ENCODE measurements around the gene ERC2. TPM values are rescaled to one million over a fixed set of nuclear protein-coding genes. Genes with fewer than 3 reads are reported as not detected.
A peak's percentile ranks its signal among the peaks of the same experiment; 100 is the strongest.

ERC2 gene
- total RNA-seq, 1 donor: 0.36 TPM

DNA sequence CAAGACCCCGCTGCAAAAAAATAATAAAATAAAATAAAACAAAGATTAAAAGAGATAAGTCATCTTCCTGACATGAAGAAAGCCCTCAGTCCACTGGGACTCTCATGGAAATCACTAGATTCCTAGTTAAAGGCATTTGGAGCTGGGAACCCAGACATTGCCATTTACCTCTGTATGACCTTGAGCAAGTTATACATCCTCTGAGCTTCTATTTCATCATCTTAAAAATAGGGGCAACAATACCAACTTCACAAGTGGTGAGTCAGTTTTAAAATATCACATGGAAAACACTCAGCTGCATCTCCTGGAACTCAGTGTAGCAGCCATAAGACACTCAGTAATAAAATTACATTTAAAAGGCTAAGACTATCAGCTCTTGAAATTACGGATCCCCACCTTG lies 334.8 kb downstream of the ERC2 start:
- peaks cover 40% of the 10 kb centered on the region for H3K4me1 ChIP-seq (ENCODE audit: insufficient read depth, low read length)
- H3K4me2 ChIP-seq (ENCODE audit: insufficient read depth, low read length): peak overlapping the region; percentile 11
- H3K36me3 ChIP-seq (ENCODE audit: insufficient read depth, low read length): no peaks in the 10 kb centered on the region
- H2AFZ ChIP-seq (ENCODE audit: low read length): no peak overlapping the region
- no peaks in the 10 kb centered on the region for H3K9me3 ChIP-seq (ENCODE audit: low read depth, low read length)
- no peaks in the 10 kb centered on the region for H4K20me1 ChIP-seq (ENCODE audit: insufficient read depth, low read length)
- no peak overlapping the region for H3K4me3 ChIP-seq (ENCODE audit: insufficient read depth, low read length)
- H3K27ac ChIP-seq (ENCODE audit: low read depth, low read length): peak overlapping the region; percentile 13
- H3K27me3 ChIP-seq (ENCODE audit: insufficient read depth, low read length): no peaks in the 10 kb centered on the region
- H3K79me2 ChIP-seq (ENCODE audit: insufficient read depth, low read length): no peaks in the 10 kb centered on the region
- no peak for DNase-seq (ENCODE audit: insufficient read length, low spot score, missing footprints)
- TF ChIP-seq, protein P1, sequence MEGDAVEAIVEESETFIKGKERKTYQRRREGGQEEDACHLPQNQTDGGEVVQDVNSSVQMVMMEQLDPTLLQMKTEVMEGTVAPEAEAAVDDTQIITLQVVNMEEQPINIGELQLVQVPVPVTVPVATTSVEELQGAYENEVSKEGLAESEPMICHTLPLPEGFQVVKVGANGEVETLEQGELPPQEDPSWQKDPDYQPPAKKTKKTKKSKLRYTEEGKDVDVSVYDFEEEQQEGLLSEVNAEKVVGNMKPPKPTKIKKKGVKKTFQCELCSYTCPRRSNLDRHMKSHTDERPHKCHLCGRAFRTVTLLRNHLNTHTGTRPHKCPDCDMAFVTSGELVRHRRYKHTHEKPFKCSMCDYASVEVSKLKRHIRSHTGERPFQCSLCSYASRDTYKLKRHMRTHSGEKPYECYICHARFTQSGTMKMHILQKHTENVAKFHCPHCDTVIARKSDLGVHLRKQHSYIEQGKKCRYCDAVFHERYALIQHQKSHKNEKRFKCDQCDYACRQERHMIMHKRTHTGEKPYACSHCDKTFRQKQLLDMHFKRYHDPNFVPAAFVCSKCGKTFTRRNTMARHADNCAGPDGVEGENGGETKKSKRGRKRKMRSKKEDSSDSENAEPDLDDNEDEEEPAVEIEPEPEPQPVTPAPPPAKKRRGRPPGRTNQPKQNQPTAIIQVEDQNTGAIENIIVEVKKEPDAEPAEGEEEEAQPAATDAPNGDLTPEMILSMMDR (IDR thresholded peaks at IDR 0.05; ENCODE audit: extremely low read depth, low read depth, low read length): no peak

DNA sequence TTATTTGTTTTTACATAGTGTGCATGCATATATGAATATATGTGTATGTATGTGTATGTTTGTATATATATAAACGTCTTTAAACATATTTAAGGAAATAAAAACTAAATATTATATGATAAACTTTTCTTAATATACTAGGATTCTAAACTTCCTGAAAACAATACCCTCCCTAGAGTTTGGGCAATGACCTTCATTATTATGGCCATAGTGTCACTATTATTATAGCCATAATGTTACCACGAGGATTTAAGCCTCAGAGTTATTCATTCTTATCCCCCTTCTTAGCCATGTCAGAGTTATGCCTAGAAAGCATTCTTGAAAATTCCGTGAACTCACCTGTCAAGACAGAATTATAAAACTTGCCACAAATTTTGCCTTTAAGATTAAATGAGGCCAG lies 335.5 kb downstream of the ERC2 start:
- H3K9me3 ChIP-seq (ENCODE audit: low read depth, low read length): no peaks in the 10 kb centered on the region
- H4K20me1 ChIP-seq (ENCODE audit: insufficient read depth, low read length): no peaks in the 10 kb centered on the region
- peaks cover 39% of the 10 kb centered on the region for H3K4me1 ChIP-seq (ENCODE audit: insufficient read depth, low read length)
- H2AFZ ChIP-seq (ENCODE audit: low read length): no peak overlapping the region
- no peaks in the 10 kb centered on the region for H3K79me2 ChIP-seq (ENCODE audit: insufficient read depth, low read length)
- TF ChIP-seq, protein P1 (IDR thresholded peaks at IDR 0.05; ENCODE audit: extremely low read depth, low read depth, low read length): no peak
- DNase-seq (ENCODE audit: insufficient read length, low spot score, missing footprints): no peak
- no peaks in the 10 kb centered on the region for H3K36me3 ChIP-seq (ENCODE audit: insufficient read depth, low read length)
- H3K27me3 ChIP-seq (ENCODE audit: insufficient read depth, low read length): no peaks in the 10 kb centered on the region
- peak overlapping the region; percentile 13 for H3K27ac ChIP-seq (ENCODE audit: low read depth, low read length)
- H3K4me3 ChIP-seq (ENCODE audit: insufficient read depth, low read length): no peak overlapping the region
- H3K4me2 ChIP-seq (ENCODE audit: insufficient read depth, low read length): peak overlapping the region; percentile 25

DNA sequence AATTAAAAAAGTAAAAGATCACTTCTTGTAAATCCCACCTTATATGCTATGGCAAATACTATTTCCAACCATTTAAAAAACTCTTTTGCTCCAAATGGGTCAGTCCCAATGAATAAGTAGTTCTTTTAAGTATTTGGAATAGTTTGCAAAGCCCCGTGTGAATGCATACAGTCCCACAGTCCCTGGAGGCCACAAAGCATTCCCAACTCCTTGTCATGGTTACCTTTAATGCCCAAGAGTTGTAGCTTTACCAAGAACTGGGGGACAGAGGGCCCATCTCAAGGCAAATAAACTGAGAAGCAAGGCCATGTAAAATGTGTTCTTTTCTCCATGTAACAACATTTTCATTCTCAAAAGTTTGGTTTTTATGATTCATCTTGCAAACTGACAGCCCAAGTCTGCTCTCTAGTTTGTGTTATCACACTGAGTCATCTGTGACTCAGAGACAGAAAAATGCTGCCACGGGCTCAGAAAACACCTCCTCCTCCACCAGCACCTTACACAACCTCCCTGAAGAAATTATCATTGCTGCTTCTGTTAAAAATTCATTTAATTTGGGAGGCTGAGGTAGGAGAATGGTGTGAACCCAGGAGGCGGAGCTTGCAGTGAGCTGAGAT lies 336.2 kb downstream of the ERC2 start:
- H3K4me3 ChIP-seq (ENCODE audit: insufficient read depth, low read length): no peak overlapping the region
- no peaks in the 10 kb centered on the region for H4K20me1 ChIP-seq (ENCODE audit: insufficient read depth, low read length)
- peak overlapping the region; percentile 67 for H3K27ac ChIP-seq (ENCODE audit: low read depth, low read length)
- no peaks in the 10 kb centered on the region for H3K27me3 ChIP-seq (ENCODE audit: insufficient read depth, low read length)
- no peaks in the 10 kb centered on the region for H3K36me3 ChIP-seq (ENCODE audit: insufficient read depth, low read length)
- TF ChIP-seq, protein P1 (IDR thresholded peaks at IDR 0.05; ENCODE audit: extremely low read depth, low read depth, low read length): no peak
- peak overlapping the region; percentile 71 for H3K4me2 ChIP-seq (ENCODE audit: insufficient read depth, low read length)
- H3K79me2 ChIP-seq (ENCODE audit: insufficient read depth, low read length): no peaks in the 10 kb centered on the region
- peaks cover 33% of the 10 kb centered on the region for H3K4me1 ChIP-seq (ENCODE audit: insufficient read depth, low read length)
- no peaks in the 10 kb centered on the region for H3K9me3 ChIP-seq (ENCODE audit: low read depth, low read length)
- H2AFZ ChIP-seq (ENCODE audit: low read length): peak overlapping the region; percentile 63
- DNase-seq (ENCODE audit: insufficient read length, low spot score, missing footprints): peak; percentile 29

DNA sequence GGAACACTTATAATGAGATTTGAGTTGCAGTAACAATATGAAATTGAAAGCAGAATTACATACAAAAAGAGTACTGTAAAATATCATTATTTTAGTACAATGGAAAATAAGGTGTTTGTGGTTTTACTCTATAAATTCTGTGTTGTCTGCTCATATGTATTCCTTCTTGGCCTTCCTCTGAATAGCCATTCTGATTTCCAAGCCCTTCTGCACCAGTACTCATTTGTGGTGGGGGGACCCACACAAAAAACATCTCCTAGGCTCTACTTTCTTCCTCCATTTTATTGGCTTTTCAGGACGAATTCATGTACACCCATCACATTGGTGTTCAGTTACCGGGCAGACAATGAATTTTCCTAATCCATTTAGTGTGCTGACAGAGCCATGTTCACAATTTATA lies 338.2 kb downstream of the ERC2 start:
- Histone ChIP-seq H3K27ac (ENCODE audit: low read depth, low read length) (no peak overlapping the region), H3K27me3 (ENCODE audit: insufficient read depth, low read length) (no peaks in the 10 kb centered on the region), H3K4me3 (ENCODE audit: insufficient read depth, low read length) (no peak overlapping the region), H3K4me2 (ENCODE audit: insufficient read depth, low read length) (no peak overlapping the region), H3K36me3 (ENCODE audit: insufficient read depth, low read length) (no peaks in the 10 kb centered on the region), H3K4me1 (ENCODE audit: insufficient read depth, low read length) (peaks cover 33% of the 10 kb centered on the region), H3K79me2 (ENCODE audit: insufficient read depth, low read length) (no peaks in the 10 kb centered on the region), H2AFZ (ENCODE audit: low read length) (no peak overlapping the region), H4K20me1 (ENCODE audit: insufficient read depth, low read length) (no peaks in the 10 kb centered on the region), H3K9me3 (ENCODE audit: low read depth, low read length) (no peaks in the 10 kb centered on the region)
- DNase-seq (ENCODE audit: insufficient read length, low spot score, missing footprints): no peak
- TF ChIP-seq, protein P1 (IDR thresholded peaks at IDR 0.05; ENCODE audit: extremely low read depth, low read depth, low read length): no peak

All from osteoblast (primary cell).